G401 (cell line): ENCODE measurements around the gene CCDC159. TPM values are rescaled to one million over a fixed set of nuclear protein-coding genes. Genes with fewer than 3 reads are reported as not detected.
"Not testable (repeated sequence)": the region's sequence is repeated elsewhere in the genome, so short reads cannot be mapped to it uniquely, and the experiment has no call there.

ENCODE experiments used
- DNase-seq: peaks from one replicate; pipeline ENCODE4 v3.0.0-alpha.2; 2015; ENCODE audit warnings: low spot score
- in situ Hi-C: cut with HindIII; loops from 2 replicates; pipeline ENCODE4 v1.10.0; 2016; ENCODE audit warnings: low sequenced_read_pairs, mixed read lengths
- total RNA-seq: library from RNA; depleted of rRNA; stranded (reverse); fragments of >200 nt; shearing (Covaris generic); gene quantifications from 2 replicates; pipeline ENCODE4 v1.2.3, GENCODE V29; 2014

Gene CCDC159
- total RNA-seq, 1 experiment from 2014 or later: 2.6 TPM

- no peak for DNase-seq
- in situ Hi-C loops: no loop called here
Measured at GRCh38 chr19:11335449-11336146, 10.7 kb upstream of the CCDC159 start.

- in situ Hi-C loops: no loop called here
- DNase-seq: no peak
Measured at GRCh38 chr19:11337080-11337479, 9.2 kb upstream of the CCDC159 start.

GRCh38 chr19:11338121-11338520 lies 8.2 kb upstream of the CCDC159 start:
- in situ Hi-C loops: no loop called here
- DNase-seq: no peak

DNA sequence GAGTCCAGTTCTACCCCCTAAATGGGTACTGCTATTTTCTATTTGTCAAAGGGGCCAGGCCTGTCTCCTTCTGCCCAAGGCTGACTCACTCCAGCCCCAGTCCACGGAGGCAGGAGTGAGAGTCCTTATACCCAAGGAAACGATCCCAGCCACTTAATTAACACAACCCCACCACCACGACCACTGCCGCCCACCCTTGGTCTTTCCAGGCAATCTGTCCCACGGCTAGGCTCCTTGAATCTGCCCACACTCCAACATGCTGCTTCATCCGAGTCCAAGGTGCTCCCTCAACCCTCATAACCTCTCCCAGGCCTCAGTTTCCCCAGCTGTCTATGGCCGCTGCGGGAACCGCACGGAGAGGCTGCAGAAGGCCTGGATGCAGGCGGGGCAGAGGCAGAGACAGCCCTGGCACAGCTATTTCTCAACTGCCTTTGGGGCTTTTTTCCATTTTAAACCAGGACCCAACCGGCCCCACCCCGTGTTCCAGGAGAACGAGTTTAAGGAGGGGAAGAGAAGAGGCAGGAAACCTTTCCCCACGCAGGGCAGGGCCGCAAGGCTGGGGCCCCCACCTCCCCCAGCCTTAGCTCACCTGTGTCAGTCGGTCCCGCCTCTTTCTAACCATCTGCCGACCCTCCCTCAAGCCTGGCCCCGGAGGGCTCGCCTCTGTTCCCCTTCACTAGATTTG lies 7.6 kb upstream of the CCDC159 start:
- no peak for DNase-seq
- in situ Hi-C loops: no loop called here

DNA sequence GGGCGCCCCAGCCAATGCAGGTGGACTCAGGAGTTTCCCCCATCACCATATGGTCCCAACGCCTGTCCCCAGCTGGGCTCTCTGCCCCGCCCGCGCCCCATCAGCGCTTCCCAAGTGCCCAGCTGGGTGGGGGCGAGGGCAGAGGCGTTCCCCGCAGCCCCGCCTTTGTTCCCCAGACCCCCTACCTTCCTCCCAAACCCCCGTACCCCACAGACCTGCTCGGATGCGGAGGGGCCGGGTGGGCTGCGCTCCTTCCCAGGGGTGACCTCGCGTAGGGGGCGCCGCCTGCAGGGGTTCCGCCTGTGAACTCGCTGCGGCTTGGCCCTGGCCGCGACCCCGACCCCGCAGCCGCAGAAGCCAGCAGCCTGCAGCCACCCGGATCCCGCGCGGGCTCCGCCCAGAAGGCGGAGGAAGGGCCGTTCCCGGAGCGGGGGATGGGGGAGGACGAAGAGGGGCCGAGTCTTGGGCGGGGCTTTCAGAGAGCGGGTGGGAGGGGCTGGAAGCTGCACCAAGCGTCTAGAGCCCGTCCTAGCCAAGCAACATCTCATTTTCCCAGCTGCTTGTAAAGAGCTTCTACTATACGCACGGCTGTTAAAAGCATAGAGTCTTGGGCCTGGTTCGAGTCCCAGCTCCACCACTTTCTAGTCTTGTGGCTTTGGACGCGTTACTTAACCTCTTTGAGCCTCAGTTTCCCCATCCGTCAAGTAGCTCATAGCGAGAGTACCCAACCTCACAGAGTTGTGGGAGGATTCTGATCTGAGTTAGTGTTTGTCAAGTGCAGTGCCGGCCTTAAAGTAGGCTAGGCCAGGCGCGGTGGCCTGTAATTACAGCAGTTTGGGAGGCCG lies 6.8 kb upstream of the CCDC159 start, which contains the start of gene RAB3D:
RAB3D (minus strand) TSS at position 404 of the 845 bp plus-strand sequence. CDS start 2,258 bp downstream, outside the sequence.
- in situ Hi-C loops: no loop called here
- peak; percentile 92 for DNase-seq

GRCh38 chr19:11340099-11340467 lies 6.2 kb upstream of the CCDC159 start:
- in situ Hi-C loops: not testable (repeated sequence)

DNA sequence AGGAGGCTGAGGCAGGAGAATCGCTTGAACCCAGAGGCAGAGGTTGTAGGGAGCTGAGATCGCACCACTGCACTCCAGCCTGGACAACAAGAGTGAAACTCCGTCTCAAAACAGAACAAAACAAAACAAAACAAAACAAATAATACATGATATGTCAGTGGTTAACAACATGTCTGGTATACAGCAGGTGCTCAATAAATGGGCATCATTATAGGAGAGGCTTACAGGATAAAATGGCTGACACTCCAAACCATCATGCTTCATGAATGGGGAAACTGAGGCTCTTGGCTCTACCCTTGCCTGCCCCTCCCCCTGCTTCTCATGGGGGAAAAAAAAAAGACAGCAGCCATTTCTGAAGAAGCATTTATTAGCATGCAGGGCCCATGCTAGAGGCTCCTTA lies 3.9 kb upstream of the CCDC159 start:
- in situ Hi-C loops: no loop called here
- no peak for DNase-seq

More at GRCh38 chr19:11340099-11340467, 6.2 kb upstream of the CCDC159 start:
- not testable (repeated sequence) for DNase-seq

DNA sequence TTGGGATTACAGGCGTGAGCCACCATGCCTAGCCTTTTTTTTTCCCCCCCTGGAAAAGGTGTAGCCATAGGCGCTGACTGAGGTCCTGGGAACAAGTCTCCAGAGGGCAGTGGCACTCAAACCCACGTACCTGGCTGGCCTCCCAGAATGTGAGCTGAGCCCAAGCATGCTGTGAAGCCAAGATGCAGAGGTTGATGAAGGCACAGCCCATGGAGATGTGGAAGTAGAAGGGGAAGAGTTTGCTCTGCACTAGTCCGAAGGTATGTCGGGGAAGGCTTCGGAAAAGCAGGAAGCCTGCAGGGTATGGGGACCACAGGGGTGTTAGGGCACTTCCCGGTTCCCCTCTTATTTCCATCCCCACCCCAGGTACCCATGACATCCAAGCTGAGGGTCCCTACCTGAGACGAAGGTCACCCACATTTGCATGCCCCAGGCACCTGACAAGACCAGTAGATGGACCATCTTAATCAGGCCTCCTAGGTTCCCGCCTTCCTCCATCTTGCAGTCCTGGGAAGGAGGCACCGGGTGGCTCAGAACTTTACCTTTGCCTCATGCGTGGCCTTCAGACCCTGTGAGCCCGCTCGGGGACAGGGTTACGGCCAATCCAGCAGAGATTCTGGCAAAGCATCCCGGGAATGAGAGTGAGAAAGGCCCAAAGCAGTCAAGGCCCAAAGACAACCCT lies 1.1 kb upstream of the CCDC159 start:
- in situ Hi-C loops: no loop called here
- DNase-seq: no peak

DNA sequence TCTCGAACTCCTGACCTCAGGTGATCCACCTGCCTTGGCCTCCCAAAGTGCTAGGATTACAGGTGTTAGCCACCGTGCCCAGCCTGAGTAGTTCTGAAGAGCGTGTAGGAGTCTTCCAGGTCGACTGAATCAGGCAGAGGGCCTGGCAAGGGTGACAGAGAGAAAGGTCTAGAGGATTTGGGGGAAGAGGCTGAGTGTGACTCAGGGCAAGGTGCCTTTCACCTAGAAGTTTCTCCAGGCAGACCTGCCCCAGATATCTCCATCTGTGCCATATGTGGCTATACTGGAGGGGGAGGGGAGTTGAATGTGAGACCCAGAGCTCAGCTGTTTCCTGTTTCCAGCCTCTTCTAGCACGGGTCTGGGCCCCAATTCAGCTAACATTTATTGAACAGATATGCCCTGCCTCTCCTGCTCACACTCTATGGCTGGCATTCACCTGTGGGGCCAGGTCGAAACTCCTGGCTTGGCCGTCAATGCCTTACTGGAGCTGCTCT lies 1.3 kb downstream of the CCDC159 start:
- in situ Hi-C loops: no loop called here
- DNase-seq: no peak

- DNase-seq: no peak
- in situ Hi-C loops: no loop called here
Measured at GRCh38 chr19:11349171-11349570, 2.9 kb downstream of the CCDC159 start.

DNA sequence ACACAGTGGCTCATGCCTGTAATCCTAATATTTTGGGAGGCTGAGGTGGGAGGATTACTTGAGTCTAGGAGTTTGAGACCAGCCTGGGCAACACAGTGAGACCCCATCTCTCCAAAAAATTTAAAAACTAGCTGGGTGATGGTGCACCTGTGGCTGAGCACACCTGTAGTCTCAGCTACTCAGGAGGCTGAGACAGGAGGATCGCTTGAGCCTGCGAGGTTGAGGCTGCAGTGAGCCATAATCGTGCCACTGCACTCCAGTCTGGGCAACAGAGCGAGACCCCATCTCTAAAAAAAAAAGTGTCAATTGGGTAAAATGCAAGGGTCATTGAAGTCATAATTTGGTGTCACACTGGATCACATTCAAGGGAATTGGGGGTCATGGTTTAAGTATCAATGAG lies 7.8 kb downstream of the CCDC159 start:
- DNase-seq, in situ Hi-C loops: not testable (repeated sequence)

DNA sequence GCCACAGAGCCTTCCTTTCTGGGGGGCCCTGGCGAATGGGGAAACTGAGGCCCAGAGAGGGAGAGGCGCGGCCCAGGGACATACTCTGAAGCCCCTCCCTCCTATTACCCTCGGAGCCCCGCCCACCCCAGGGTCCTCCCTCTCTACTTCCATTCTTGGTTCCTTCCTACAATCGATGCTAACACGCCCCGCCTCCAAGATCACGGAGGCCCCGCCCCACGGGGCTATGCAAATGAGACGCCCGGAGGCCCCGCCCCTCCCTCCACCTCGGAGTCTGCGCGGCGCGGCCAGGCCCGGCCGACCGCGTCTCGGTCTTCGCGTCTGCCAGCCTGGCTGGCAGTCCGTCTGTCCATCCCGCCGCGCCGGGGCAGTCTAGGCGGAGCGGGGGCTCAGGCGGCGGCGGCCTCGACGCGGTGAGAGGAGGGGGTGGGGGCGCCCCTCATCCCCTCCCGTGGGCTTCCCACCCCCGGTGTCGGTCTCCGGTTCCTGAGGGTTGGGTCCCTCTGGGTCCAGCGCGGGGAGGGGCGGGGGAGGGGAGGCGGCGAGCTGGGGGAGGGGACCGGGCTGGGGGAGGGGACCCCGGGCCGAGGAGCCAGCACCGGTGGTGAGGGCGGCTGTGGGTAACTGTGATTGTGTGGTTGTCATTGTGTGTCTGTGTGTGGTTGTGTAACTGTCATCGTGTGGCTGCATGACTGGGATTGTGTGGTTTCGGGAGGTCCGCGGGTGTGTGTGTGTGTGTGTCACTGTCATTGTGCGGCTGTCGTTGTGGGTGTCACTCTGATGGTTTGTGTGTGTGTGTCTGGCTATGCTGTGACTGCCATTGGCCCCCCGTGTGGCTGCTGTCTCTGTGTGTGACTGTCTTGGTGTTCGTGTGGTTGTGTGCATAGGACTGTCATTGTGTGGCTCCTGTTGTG lies 9.1 kb downstream of the CCDC159 start, which contains the start of gene PLPPR2:
PLPPR2 (plus strand) TSS at position 273 of the 914 bp plus-strand sequence. CDS start 2,242 bp downstream, outside the sequence.
- in situ Hi-C loops: no loop called here
- DNase-seq: peak; percentile 95

GRCh38 chr19:11356074-11356397 lies 9.7 kb downstream of the CCDC159 start:
- no peak for DNase-seq
- in situ Hi-C loops: no loop called here

- in situ Hi-C loops: no loop called here
- no peak for DNase-seq
Measured at GRCh38 chr19:11356676-11357550, 10.6 kb downstream of the CCDC159 start.

- in situ Hi-C loops: no loop called here
Measured at GRCh38 chr19:11359421-11359820, 13.1 kb downstream of the CCDC159 start.

GRCh38 chr19:11361037-11361770 lies 14.9 kb downstream of the CCDC159 start:
- in situ Hi-C loops: no loop called here
- DNase-seq: no peak

More at GRCh38 chr19:11359421-11359820, 13.1 kb downstream of the CCDC159 start:
- no peak for DNase-seq
